B cell (primary cell): ENCODE data around the gene CILP2. TPM values are rescaled to one million over a fixed set of nuclear protein-coding genes. Genes with fewer than 3 reads are reported as not detected.

Source experiments
- ATAC-seq: fragments of 200-7000 bp; cut with Tn5 transposase; one replicate; pipeline ENCODE4 v1.10.0; 2021; ENCODE audit warnings: low read depth, mild to moderate bottlenecking, moderate number of reproducible peaks, moderate library complexity
- CTCF ChIA-PET: fragments of 350-600 bp; sonication (Branson Sonifier 250); formaldehyde crosslinking; loops from one replicate; lab custom pipeline; 2021; ENCODE audit warnings: antibody characterized with exemption, inconsistent platforms; lab: Charles Lee
- POLR2A ChIA-PET: fragments of 350-600 bp; sonication (Branson Sonifier 250); formaldehyde crosslinking; loops from one replicate; lab custom pipeline; 2021; ENCODE audit warnings: antibody characterized with exemption; lab: Charles Lee
- DNase-seq: peaks from one replicate; pipeline ENCODE4 v3.0.0; 2013
- H2AFZ ChIP-seq: 2 replicates; pipeline ENCODE4 v1.6.1; 2012; ENCODE audit warnings: mild to moderate bottlenecking, low read depth, low read length; ENCODE audit not compliant: insufficient read depth, poor library complexity, severe bottlenecking
- H3K27ac ChIP-seq, 2 donors: 1 replicate in 1 of 2; 2 replicates in 1 of 2; pipeline ENCODE4 v1.5.1; 2012 to 2013; ENCODE audit warnings: low read length in 2 of 2, mild to moderate bottlenecking in 2 of 2, moderate library complexity in 1 of 2
- H3K27me3 ChIP-seq, 4 experiments: fragments of 200-600 bp in 1 of 4; sonication (generic) in 1 of 4; replicated peaks in 1 of 4; 1 replicate in 2 of 4; 2 replicates in 2 of 4; pipeline versions ENCODE4 v1.6.1 to v1.7.0; 2013 to 2016; ENCODE audit warnings: low read length in 3 of 4, mild to moderate bottlenecking in 2 of 4, mixed read lengths in 1 of 4, moderate library complexity in 1 of 4; ENCODE audit not compliant: insufficient read depth in 4 of 4, control insufficient read depth in 3 of 4; ENCODE audit errors: control extremely low read depth in 1 of 4
- H3K36me3 ChIP-seq, 2 experiments: replicated peaks in 1 of 2; 1 replicate in 1 of 2; 2 replicates in 1 of 2; pipeline versions ENCODE4 v1.6.1 to v1.7.1; 2013; ENCODE audit warnings: low read length in 1 of 2; ENCODE audit not compliant: insufficient read depth in 2 of 2, control insufficient read depth in 1 of 2; ENCODE audit errors: control extremely low read depth in 1 of 2, extremely low read depth in 1 of 2
- H3K4me1 ChIP-seq, 2 donors: fragments of 200-600 bp in 1 of 2; sonication (generic) in 1 of 2; 1 replicate in 1 of 2; 2 replicates in 1 of 2; pipeline versions ENCODE4 v1.5.1 to v1.6.1; 2013 to 2017; ENCODE audit warnings: low read length in 2 of 2; ENCODE audit not compliant: control insufficient read depth in 2 of 2, insufficient read depth in 2 of 2
- H3K4me2 ChIP-seq: replicated peaks from 2 replicates; pipeline ENCODE3; 2012; ENCODE audit warnings: mild to moderate bottlenecking, low read depth, low read length; ENCODE audit not compliant: poor library complexity, severe bottlenecking
- H3K4me3 ChIP-seq, 5 experiments: fragments of 200-600 bp in 1 of 5; sonication (generic) in 1 of 5; 1 replicate in 3 of 5; 2 replicates in 2 of 5; pipeline versions ENCODE4 v1.5.1 to v1.7.0; 2011 to 2016; ENCODE audit warnings: low read length in 4 of 5, mild to moderate bottlenecking in 4 of 5, low read depth in 2 of 5, control low read depth in 1 of 5, moderate library complexity in 1 of 5; ENCODE audit not compliant: insufficient read depth in 1 of 5; ENCODE audit errors: control extremely low read depth in 1 of 5, extremely low read depth in 1 of 5
- H3K79me2 ChIP-seq: fragments of 200-600 bp; sonication (generic); one replicate; pipeline ENCODE4 v1.6.0; 2016; ENCODE audit warnings: low read length; ENCODE audit not compliant: control insufficient read depth, insufficient read depth
- H3K9ac ChIP-seq: fragments of 200-600 bp; sonication (generic); 2 replicates; pipeline ENCODE4 v1.6.1; 2017; ENCODE audit warnings: mild to moderate bottlenecking, low read length, moderate library complexity
- H3K9me3 ChIP-seq, 3 donors: one replicate each; pipeline versions ENCODE4 v1.6.1 to v1.7.1; 2013; ENCODE audit warnings: low read length in 2 of 3; ENCODE audit not compliant: control insufficient read depth in 2 of 3, insufficient read depth in 1 of 3; ENCODE audit errors: control extremely low read depth in 1 of 3
- H4K20me1 ChIP-seq: 2 replicates; pipeline ENCODE4 v1.6.0; 2012; ENCODE audit warnings: mild to moderate bottlenecking, low read length; ENCODE audit not compliant: insufficient read depth, control insufficient read depth, poor library complexity, severe bottlenecking
- H3K27ac Mint-ChIP-seq: one replicate; pipeline ENCODE4 v1.8.0; 2021; ENCODE audit warnings: mixed read lengths
- H3K27me3 Mint-ChIP-seq: one replicate; pipeline ENCODE4 v1.8.0; 2021; ENCODE audit warnings: mixed read lengths
- H3K4me1 Mint-ChIP-seq: one replicate; pipeline ENCODE4 v1.8.0; 2021; ENCODE audit warnings: mixed read lengths
- H3K4me3 Mint-ChIP-seq: one replicate; pipeline ENCODE4 v1.8.0; 2021; ENCODE audit warnings: mixed read lengths
- H3K9me3 Mint-ChIP-seq: one replicate; pipeline ENCODE4 v1.8.0; 2022; ENCODE audit warnings: mixed read lengths; ENCODE audit not compliant: insufficient read depth
- CTCF ChIP-seq: fragments of 200-600 bp; IDR thresholded peaks from one replicate; pipeline ENCODE4 v1.8.0; 2022; ENCODE audit warnings: antibody characterized with exemption, mild to moderate bottlenecking
- EZH2 ChIP-seq: IDR thresholded peaks from 2 replicates; pipeline ENCODE4 v1.6.1; 2012; ENCODE audit warnings: borderline replicate concordance, low read depth, mild to moderate bottlenecking, moderate library complexity, low read length; ENCODE audit not compliant: insufficient read depth, poor library complexity, severe bottlenecking
- WGBS: methylation state at CpG from one replicate; pipeline ENCODE4 v1.1.5; 2013; ENCODE audit warnings: missing lambda C conversion rate; ENCODE audit not compliant: insufficient coverage; 5-methylcytosine and 5-hydroxymethylcytosine counted together
- intact Hi-C: fragments of 100-400 bp; cut with micrococcal nuclease; formaldehyde crosslinking; loops from one replicate; pipeline ENCODE4 v1.10.0; 2022
- polyA plus RNA-seq: library from polyadenylated mRNA; depleted of rRNA; stranded (reverse); fragments of >200 nt; gene quantifications from 2 replicates; pipeline ENCODE4 v1.2.3, GENCODE V29; 2012
- total RNA-seq, 2 donors: library from RNA; stranded (reverse); fragments of 120-200 nt in 1 of 2; gene quantifications; 1 replicate in 1 of 2; 2 replicates in 1 of 2; pipeline versions ENCODE4 v1.2.3 to v1.2.4, GENCODE V29; 2013 to 2022

CILP2 gene
- total and polyA plus RNA-seq, 2 donors (not counting 1 experiment from before 2014, with no cell fraction given): 0.04 to 0.12 TPM

DNA sequence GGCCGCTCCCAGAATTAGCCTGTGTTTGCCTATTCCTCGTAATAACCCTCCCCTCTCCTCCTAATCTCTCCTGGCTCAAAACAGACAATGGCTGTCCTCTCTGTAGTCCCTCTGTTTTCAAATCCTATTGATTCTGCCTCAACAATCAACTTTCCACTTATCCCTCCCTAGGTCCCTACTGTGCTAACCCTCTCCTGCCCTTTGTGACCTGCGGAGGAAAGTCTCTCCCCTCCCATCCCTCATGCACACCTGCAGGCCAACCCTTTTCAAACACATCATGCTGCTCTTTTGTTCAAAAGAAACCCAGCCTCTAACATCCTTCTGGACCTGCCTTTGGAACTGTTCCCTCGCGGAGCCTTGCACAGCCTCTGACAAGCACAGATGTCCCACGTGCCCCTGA lies 37.3 kb downstream of the CILP2 start:
- H3K27ac ChIP-seq: no peak overlapping the region
- TF ChIP-seq EZH2 (no peak), CTCF (no peak)
- Mint-ChIP-seq H3K27ac (no peak overlapping the region), H3K4me3 (no peak overlapping the region), H3K9me3 (no peaks in the 10 kb centered on the region), H3K27me3 (no peaks in the 10 kb centered on the region), H3K4me1 (no peaks in the 10 kb centered on the region)
- WGBS: 87% methylated on average over 5 of the region's 6 CpGs
- intact Hi-C loops: no loop called here
- no peak overlapping the region for H3K4me2 ChIP-seq
- no peaks in the 10 kb centered on the region for H4K20me1 ChIP-seq
- CTCF ChIA-PET: no interaction called here
- no peak overlapping the region for H2AFZ ChIP-seq
- no peaks in the 10 kb centered on the region for H3K9me3 ChIP-seq
- no peaks in the 10 kb centered on the region for H3K79me2 ChIP-seq
- no peak overlapping the region for H3K4me3 ChIP-seq
- ATAC-seq (no peak), DNase-seq (no peak)
- POLR2A ChIA-PET: no interaction called here
- H3K9ac ChIP-seq: no peak overlapping the region
- no peaks in the 10 kb centered on the region for H3K27me3 ChIP-seq
- H3K36me3 ChIP-seq: no peaks in the 10 kb centered on the region
- no peaks in the 10 kb centered on the region for H3K4me1 ChIP-seq

GRCh38 chr19:19578252-19578651 lies 40.2 kb downstream of the CILP2 start:
- H3K9ac ChIP-seq: no peak overlapping the region
- intact Hi-C loops: no loop called here
- no peaks in the 10 kb centered on the region for H3K4me1 ChIP-seq
- ChIA-PET CTCF (interaction anchor here (0.7 kb wide), 2 partner anchors 8 to 27 kb away, joined by 3 to 5 read pairs; no protein-coding TSS in a partner anchor), POLR2A (interaction anchor here (0.6 kb wide), 1 partner anchor 20 kb away, joined by 4 read pairs; no protein-coding TSS in a partner anchor)
- Mint-ChIP-seq H3K4me3 (no peak overlapping the region), H3K4me1 (no peaks in the 10 kb centered on the region), H3K9me3 (no peaks in the 10 kb centered on the region), H3K27ac (no peak overlapping the region), H3K27me3 (no peaks in the 10 kb centered on the region)
- H4K20me1 ChIP-seq: no peaks in the 10 kb centered on the region
- WGBS: 92% methylated on average over 5 of the region's 6 CpGs
- DNase-seq: no peak
- H2AFZ ChIP-seq: no peak overlapping the region
- no peaks in the 10 kb centered on the region for H3K27me3 ChIP-seq
- H3K9me3 ChIP-seq: no peaks in the 10 kb centered on the region
- no peaks in the 10 kb centered on the region for H3K79me2 ChIP-seq
- TF ChIP-seq EZH2 (no peak), CTCF (no peak)
- H3K4me2 ChIP-seq: no peak overlapping the region
- H3K36me3 ChIP-seq: no peaks in the 10 kb centered on the region
- no peak overlapping the region for H3K27ac ChIP-seq
- no peak overlapping the region for H3K4me3 ChIP-seq
- no peak for ATAC-seq
